Uterus (tissue), 2 donors: Measurements from ENCODE around the gene SRSF4.

Experiments
- CTCF ChIP-seq, 4 experiments: fragments of 200-600 bp in 2 of 4; fragments of 450-650 bp in 2 of 4; sonication (generic) in 2 of 4; IDR thresholded peaks; one replicate each; pipeline ENCODE4 v1.5.1; 2016 to 2019; ENCODE audit warnings: antibody characterized with exemption in 4 of 4, mild to moderate bottlenecking in 2 of 4, moderate library complexity in 1 of 4
- POLR2A ChIP-seq, 2 donors: fragments of 450-650 bp; IDR thresholded peaks; one replicate each; pipeline ENCODE4 v1.6.1; 2016; ENCODE audit warnings: antibody characterized with exemption in 2 of 2, mild to moderate bottlenecking in 1 of 2, moderate library complexity in 1 of 2

- no peak for TF ChIP-seq CTCF (IDR thresholded peaks at IDR 0.05)
- no peak for TF ChIP-seq POLR2A (IDR thresholded peaks at IDR 0.05)
Measured at GRCh38 chr1:29221296-29221695, 39.6 kb upstream of the SRSF4 start.
